NCI-H748 (cell line): ENCODE results near the gene NTN4.
"Not testable (repeated sequence)": the region's sequence is repeated elsewhere in the genome, so short reads cannot be mapped to it uniquely, and the experiment has no call there.

ENCODE experiments used
- DNase-seq: peaks from one replicate; lab custom pipeline; 2025; ENCODE audit not compliant: unreplicated experiment; lab: John Stamatoyannopoulos, UW

Gene NTN4

GRCh38 chr12:95796982-95797289 lies 6.4 kb upstream of the NTN4 start:
- DNase-seq, result no peak

- no peak for DNase-seq
These were observed 5.8 kb upstream of the NTN4 start for GRCh38 chr12:95796225-95796981.

- peak; percentile 69 for DNase-seq
These were observed 619 bp upstream of the NTN4 start for GRCh38 chr12:95790917-95791849.

- DNase-seq, result peak; percentile 68
These were observed 1.2 kb downstream of the NTN4 start for GRCh38 chr12:95789126-95790032.

- DNase-seq, result peak; percentile 8
These were observed 1.9 kb downstream of the NTN4 start for GRCh38 chr12:95788637-95789036.

- DNase-seq, result peak; percentile 31
These were observed 3.2 kb downstream of the NTN4 start for GRCh38 chr12:95787274-95787818.

- DNase-seq, result no peak
These were observed 5.6 kb downstream of the NTN4 start for GRCh38 chr12:95784915-95785314.

GRCh38 chr12:95784286-95784685 lies 6.3 kb downstream of the NTN4 start:
- DNase-seq, result no peak

GRCh38 chr12:95775466-95775865 lies 15.1 kb downstream of the NTN4 start:
- DNase-seq, result not testable (repeated sequence)

GRCh38 chr12:95774311-95775045 lies 16.1 kb downstream of the NTN4 start:
- no peak for DNase-seq

GRCh38 chr12:95773320-95773719 lies 17.2 kb downstream of the NTN4 start:
- DNase-seq, result no peak

GRCh38 chr12:95767703-95768102 lies 22.9 kb downstream of the NTN4 start:
- DNase-seq, result no peak

GRCh38 chr12:95766356-95767019 lies 24.1 kb downstream of the NTN4 start:
- DNase-seq, result no peak

GRCh38 chr12:95764848-95765247 lies 25.7 kb downstream of the NTN4 start:
- DNase-seq, result no peak

GRCh38 chr12:95763809-95764253 lies 26.7 kb downstream of the NTN4 start:
- DNase-seq, result no peak

GRCh38 chr12:95762123-95762785 lies 28.3 kb downstream of the NTN4 start:
- DNase-seq, result no peak

- no peak for DNase-seq
These were observed 30.2 kb downstream of the NTN4 start for GRCh38 chr12:95760371-95760770.

GRCh38 chr12:95759718-95760117 lies 30.8 kb downstream of the NTN4 start:
- DNase-seq, result no peak

GRCh38 chr12:95759039-95759438 lies 31.5 kb downstream of the NTN4 start:
- no peak for DNase-seq
